GM19395 (cell line): ENCODE measurements around the gene IDH3G.

Source experiments
- ATAC-seq: cut with Tn5 transposase; IDR thresholded peaks from one replicate; pipeline ENCODE4 v1.9.1; 2021; ENCODE audit warnings: mild to moderate bottlenecking, moderate library complexity; ENCODE audit not compliant: unreplicated experiment

Gene IDH3G

GRCh38 chrX:153791104-153791852 is 2.9 kb downstream of the IDH3G start:
- no peak for ATAC-seq

- no peak for ATAC-seq
Observed at GRCh38 chrX:153789654-153790053, 4.5 kb downstream of the IDH3G start.

GRCh38 chrX:153786669-153787068 is 7.5 kb downstream of the IDH3G start:
- no peak for ATAC-seq

GRCh38 chrX:153784325-153784967 is 9.7 kb downstream of the IDH3G start:
- no peak for ATAC-seq

- ATAC-seq: no peak
Observed at GRCh38 chrX:153783378-153784013, 10.7 kb downstream of the IDH3G start.

GRCh38 chrX:153782871-153783270 is 11.3 kb downstream of the IDH3G start:
- no peak for ATAC-seq

- ATAC-seq: no peak
Observed at GRCh38 chrX:153782313-153782712, 11.9 kb downstream of the IDH3G start.

GRCh38 chrX:153781428-153782047 is 12.6 kb downstream of the IDH3G start:
- no peak for ATAC-seq

GRCh38 chrX:153780678-153781427 is 13.3 kb downstream of the IDH3G start, which contains the start of gene SRPK3:
Gene SRPK3, plus strand, starts transcription at chrX:153781041. Its CDS starts 46 bp downstream, at chrX:153781087.
- no peak for ATAC-seq

- no peak for ATAC-seq
Observed at GRCh38 chrX:153779891-153780677, 14.1 kb downstream of the IDH3G start.

GRCh38 chrX:153778684-153779101 is 15.5 kb downstream of the IDH3G start:
- ATAC-seq: no peak

GRCh38 chrX:153778181-153778580 is 16.0 kb downstream of the IDH3G start:
- ATAC-seq: no peak

- ATAC-seq: no peak
Observed at GRCh38 chrX:153777261-153778090, 16.7 kb downstream of the IDH3G start.

- ATAC-seq: no peak
Observed at GRCh38 chrX:153776611-153777045, 17.5 kb downstream of the IDH3G start.

- no peak for ATAC-seq
Observed at GRCh38 chrX:153776120-153776599, 18.0 kb downstream of the IDH3G start.

GRCh38 chrX:153775293-153776119 is 18.7 kb downstream of the IDH3G start:
- no peak for ATAC-seq

GRCh38 chrX:153774576-153775292 is 19.4 kb downstream of the IDH3G start:
- ATAC-seq: no peak
